Left forelimb (tissue), 1 donor: ENCODE measurements around the gene CDKN3.
"Not testable (repeated sequence)": the region's sequence is repeated elsewhere in the genome, so short reads cannot be mapped to it uniquely, and the experiment has no call there.

Experiments
- DNase-seq: peaks from one replicate; pipeline ENCODE4 v3.0.0-alpha.2; 2018; ENCODE audit warnings: low spot score

CDKN3 gene

GRCh38 chr14:54424479-54424901 lies 27.7 kb downstream of the CDKN3 start:
- no peak for DNase-seq

GRCh38 chr14:54425068-54425467 lies 28.3 kb downstream of the CDKN3 start:
- no peak for DNase-seq

GRCh38 chr14:54425537-54426274 lies 28.9 kb downstream of the CDKN3 start:
- no peak for DNase-seq

GRCh38 chr14:54427871-54428270 lies 31.1 kb downstream of the CDKN3 start:
- DNase-seq: no peak

GRCh38 chr14:54428527-54428926 lies 31.7 kb downstream of the CDKN3 start:
- DNase-seq: no peak

- DNase-seq: no peak
Measured at GRCh38 chr14:54435500-54435981, 38.7 kb downstream of the CDKN3 start.

- DNase-seq: not testable (repeated sequence)
Measured at GRCh38 chr14:54437954-54438353, 41.1 kb downstream of the CDKN3 start.

- DNase-seq: no peak
Measured at GRCh38 chr14:54438703-54439102, 41.9 kb downstream of the CDKN3 start.

GRCh38 chr14:54440037-54440436 lies 43.2 kb downstream of the CDKN3 start:
- no peak for DNase-seq

- DNase-seq: no peak
Measured at GRCh38 chr14:54440476-54440872, 43.7 kb downstream of the CDKN3 start.

- peak; percentile 95 for DNase-seq
Measured at GRCh38 chr14:54440873-54441868, 44.4 kb downstream of the CDKN3 start, which contains the start of gene CNIH1. TSS of gene CNIH1 (minus strand) at chr14:54441374. CDS start at chr14:54441327, 47 bp downstream.

GRCh38 chr14:54442961-54443360 lies 46.2 kb downstream of the CDKN3 start:
- DNase-seq: not testable (repeated sequence)

GRCh38 chr14:54443981-54444380 lies 47.2 kb downstream of the CDKN3 start:
- DNase-seq: no peak

- no peak for DNase-seq
Measured at GRCh38 chr14:54444681-54445080, 47.9 kb downstream of the CDKN3 start.

GRCh38 chr14:54446161-54446693 lies 49.4 kb downstream of the CDKN3 start:
- no peak for DNase-seq

GRCh38 chr14:54447231-54447692 lies 50.5 kb downstream of the CDKN3 start:
- DNase-seq: no peak

GRCh38 chr14:54450535-54450934 lies 53.7 kb downstream of the CDKN3 start:
- DNase-seq: no peak

- DNase-seq: no peak
Measured at GRCh38 chr14:54451121-54451601, 54.4 kb downstream of the CDKN3 start.

GRCh38 chr14:54451961-54452360 lies 55.2 kb downstream of the CDKN3 start:
- no peak for DNase-seq

- no peak for DNase-seq
Measured at GRCh38 chr14:54453252-54453651, 56.4 kb downstream of the CDKN3 start.

GRCh38 chr14:54453990-54454389 lies 57.2 kb downstream of the CDKN3 start:
- not testable (repeated sequence) for DNase-seq

- DNase-seq: no peak
Measured at GRCh38 chr14:54455363-54455762, 58.6 kb downstream of the CDKN3 start.
